OCI-LY1 (cell line): Measurements from ENCODE around the gene BLID.

Experiments used
- H2AFZ ChIP-seq: fragments of 200-600 bp; sonication (generic), shearing (Covaris generic); 2 replicates; pipeline ENCODE4 v1.6.0; 2014; ENCODE audit warnings: antibody characterized with exemption, mild to moderate bottlenecking, low read length
- H3F3A ChIP-seq: fragments of 200-600 bp; sonication (generic), shearing (Covaris generic); 2 replicates; pipeline ENCODE4 v1.6.0; 2014; ENCODE audit warnings: mild to moderate bottlenecking, antibody characterized with exemption, low read length, moderate library complexity; ENCODE audit not compliant: insufficient read depth
- H3K27ac ChIP-seq: fragments of 200-600 bp; sonication (generic); 2 replicates; pipeline ENCODE4 v1.5.1; 2014; ENCODE audit warnings: low read length, mixed run types, mild to moderate bottlenecking, low read depth; ENCODE audit not compliant: poor library complexity, severe bottlenecking
- H3K27me3 ChIP-seq: fragments of 200-600 bp; sonication (generic); 2 replicates; pipeline ENCODE4 v1.6.0; 2014; ENCODE audit warnings: antibody characterized with exemption, mild to moderate bottlenecking, low read length, moderate library complexity; ENCODE audit not compliant: insufficient read depth
- H3K36me3 ChIP-seq: fragments of 200-600 bp; sonication (generic); 2 replicates; pipeline ENCODE4 v1.6.1; 2014; ENCODE audit warnings: mild to moderate bottlenecking, antibody characterized with exemption, low read length, moderate library complexity, mixed read lengths; ENCODE audit not compliant: insufficient read depth
- H3K4me1 ChIP-seq: fragments of 200-600 bp; sonication (generic); 2 replicates; pipeline ENCODE4 v1.5.1; 2014; ENCODE audit warnings: mild to moderate bottlenecking, low read length, moderate library complexity; ENCODE audit not compliant: insufficient read depth, severe bottlenecking
- H3K4me2 ChIP-seq: fragments of 200-600 bp; sonication (generic), shearing (Covaris generic); 2 replicates; pipeline ENCODE4 v1.6.1; 2014; ENCODE audit warnings: low read length
- H3K4me3 ChIP-seq: fragments of 200-600 bp; sonication (generic); 2 replicates; pipeline ENCODE4 v1.5.1; 2014; ENCODE audit warnings: low read length, low read depth, mild to moderate bottlenecking, mixed read lengths; ENCODE audit not compliant: poor library complexity, severe bottlenecking
- H3K79me2 ChIP-seq: fragments of 200-600 bp; shearing (Covaris generic); 2 replicates; pipeline ENCODE4 v1.6.1; 2016; ENCODE audit warnings: mixed run types, low read length, mixed read lengths; ENCODE audit not compliant: insufficient read depth
- H3K9ac ChIP-seq: fragments of 200-600 bp; sonication (generic), shearing (Covaris generic); 2 replicates; pipeline ENCODE4 v1.6.1; 2014; ENCODE audit warnings: mild to moderate bottlenecking, low read length, mixed read lengths
- H3K9me2 ChIP-seq: fragments of 200-600 bp; sonication (generic), shearing (Covaris generic); 2 replicates; pipeline ENCODE4 v1.6.1; 2014; ENCODE audit warnings: low read depth, mild to moderate bottlenecking, low read length, mixed read lengths
- H3K9me3 ChIP-seq: fragments of 200-600 bp; shearing (Covaris generic); 2 replicates; pipeline ENCODE4 v1.6.1; 2014; ENCODE audit warnings: low read length, mixed read lengths
- H4K20me1 ChIP-seq: fragments of 200-600 bp; sonication (generic), shearing (Covaris generic); 2 replicates; pipeline ENCODE4 v1.6.0; 2016; ENCODE audit warnings: mild to moderate bottlenecking, low read length; ENCODE audit not compliant: insufficient read depth
- EZH2 ChIP-seq: fragments of 200-600 bp; sonication (generic), shearing (Covaris generic); IDR thresholded peaks from 2 replicates; pipeline ENCODE4 v1.8.0; 2017; ENCODE audit warnings: borderline replicate concordance, mixed run types, mild to moderate bottlenecking, antibody characterized with exemption, low read length, moderate library complexity, mixed read lengths
- TF ChIP-seq, protein P1 (sequence below): fragments of 200-600 bp; sonication (generic), shearing (Covaris generic); IDR thresholded peaks from 2 replicates; pipeline ENCODE4 v1.5.1; 2017; ENCODE audit warnings: mild to moderate bottlenecking, antibody characterized with exemption, low read length, moderate library complexity, mixed read lengths

Gene BLID

DNA sequence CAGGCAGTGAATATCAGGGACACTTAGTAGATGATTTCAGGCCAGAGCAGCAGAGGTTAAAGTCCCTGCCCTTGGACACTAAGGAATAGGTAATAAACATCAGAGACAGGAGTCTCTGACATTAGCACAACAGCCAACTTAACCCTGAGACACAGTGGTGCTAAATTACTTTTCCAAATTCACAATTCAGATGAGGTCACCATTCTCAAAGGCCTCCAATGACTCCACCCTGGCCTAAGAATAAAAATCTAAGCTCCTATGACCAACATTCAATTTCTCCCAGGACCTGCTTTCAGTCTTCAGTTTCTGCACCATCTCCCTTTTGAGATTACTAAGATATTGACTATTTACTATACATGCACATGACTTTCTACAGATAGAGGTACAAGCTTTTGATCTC, 42.0 kb downstream of the BLID start:
- Histone ChIP-seq H3K9ac (no peak overlapping the region), H3K9me3 (no peaks in the 10 kb centered on the region), H3K79me2 (no peaks in the 10 kb centered on the region), H4K20me1 (no peaks in the 10 kb centered on the region), H3K36me3 (no peaks in the 10 kb centered on the region), H3K4me3 (no peak overlapping the region), H2AFZ (no peak overlapping the region), H3F3A (no peaks in the 10 kb centered on the region), H3K4me2 (no peak overlapping the region), H3K9me2 (no peaks in the 10 kb centered on the region), H3K27me3 (no peaks in the 10 kb centered on the region), H3K27ac (no peak overlapping the region), H3K4me1 (no peaks in the 10 kb centered on the region)
- TF ChIP-seq, protein P1, sequence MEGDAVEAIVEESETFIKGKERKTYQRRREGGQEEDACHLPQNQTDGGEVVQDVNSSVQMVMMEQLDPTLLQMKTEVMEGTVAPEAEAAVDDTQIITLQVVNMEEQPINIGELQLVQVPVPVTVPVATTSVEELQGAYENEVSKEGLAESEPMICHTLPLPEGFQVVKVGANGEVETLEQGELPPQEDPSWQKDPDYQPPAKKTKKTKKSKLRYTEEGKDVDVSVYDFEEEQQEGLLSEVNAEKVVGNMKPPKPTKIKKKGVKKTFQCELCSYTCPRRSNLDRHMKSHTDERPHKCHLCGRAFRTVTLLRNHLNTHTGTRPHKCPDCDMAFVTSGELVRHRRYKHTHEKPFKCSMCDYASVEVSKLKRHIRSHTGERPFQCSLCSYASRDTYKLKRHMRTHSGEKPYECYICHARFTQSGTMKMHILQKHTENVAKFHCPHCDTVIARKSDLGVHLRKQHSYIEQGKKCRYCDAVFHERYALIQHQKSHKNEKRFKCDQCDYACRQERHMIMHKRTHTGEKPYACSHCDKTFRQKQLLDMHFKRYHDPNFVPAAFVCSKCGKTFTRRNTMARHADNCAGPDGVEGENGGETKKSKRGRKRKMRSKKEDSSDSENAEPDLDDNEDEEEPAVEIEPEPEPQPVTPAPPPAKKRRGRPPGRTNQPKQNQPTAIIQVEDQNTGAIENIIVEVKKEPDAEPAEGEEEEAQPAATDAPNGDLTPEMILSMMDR = no peak
- no peak for TF ChIP-seq EZH2

DNA sequence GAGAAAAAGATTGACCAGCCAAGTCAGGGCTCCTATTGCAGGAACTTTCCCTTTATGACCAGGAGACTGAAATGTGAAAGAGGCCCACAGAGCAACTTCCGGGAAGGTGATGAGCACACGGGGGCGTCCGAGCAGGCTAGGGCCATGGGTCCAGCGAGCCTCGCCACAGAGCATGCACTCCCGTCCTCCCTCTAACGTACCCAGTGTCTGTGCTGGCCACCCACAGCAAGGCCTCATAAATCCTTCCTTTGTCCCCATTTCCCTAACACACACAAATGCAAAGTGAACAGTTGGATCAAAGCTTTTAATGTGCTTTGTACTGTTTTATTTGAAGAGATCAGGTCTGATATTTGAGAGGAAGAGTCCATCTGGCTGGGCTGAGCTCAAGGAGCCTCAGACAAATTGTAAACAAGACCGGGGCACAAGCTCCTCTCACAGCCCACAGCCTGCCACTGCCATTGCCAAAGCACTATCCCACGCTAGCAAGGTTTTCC, 44.3 kb downstream of the BLID start:
- Histone ChIP-seq H3K36me3 (no peaks in the 10 kb centered on the region), H4K20me1 (no peaks in the 10 kb centered on the region), H3K27me3 (no peaks in the 10 kb centered on the region), H3F3A (no peaks in the 10 kb centered on the region), H3K27ac (no peak overlapping the region), H3K9me2 (no peaks in the 10 kb centered on the region), H2AFZ (no peak overlapping the region), H3K9me3 (no peaks in the 10 kb centered on the region), H3K4me2 (no peak overlapping the region), H3K4me1 (no peaks in the 10 kb centered on the region), H3K4me3 (no peak overlapping the region), H3K9ac (no peak overlapping the region), H3K79me2 (no peaks in the 10 kb centered on the region)
- TF ChIP-seq EZH2 = no peak
- TF ChIP-seq, protein P1 = no peak

DNA sequence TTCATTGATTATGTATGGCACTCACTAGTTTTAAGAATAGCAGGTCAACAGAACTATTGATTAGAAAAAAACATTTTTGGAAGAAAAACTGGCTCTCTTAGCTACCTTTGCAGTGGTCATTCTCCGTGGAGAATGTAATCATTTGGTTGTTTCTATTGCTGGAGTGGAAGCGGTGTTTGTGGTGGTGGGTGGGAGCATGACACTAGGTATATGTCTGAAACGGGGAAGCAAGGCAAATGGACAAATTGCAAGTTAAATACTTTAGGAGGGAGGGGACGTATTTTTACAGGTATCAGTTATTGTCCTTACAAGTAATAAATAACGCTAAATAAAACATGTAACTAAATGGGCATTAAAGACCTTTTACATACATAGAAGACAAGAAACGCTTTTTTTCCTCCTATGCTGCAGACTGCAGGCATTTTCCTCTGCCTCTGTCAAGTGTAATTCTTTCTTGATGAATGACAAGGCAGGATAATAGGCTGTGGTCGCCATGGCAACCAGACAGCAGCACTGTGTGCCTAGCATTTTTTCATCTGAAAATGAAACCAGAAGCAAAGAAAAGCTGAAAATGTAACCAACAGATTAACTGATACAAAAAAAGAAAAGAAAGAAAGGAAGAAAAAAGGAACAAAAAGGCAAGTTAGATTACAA, 46.2 kb downstream of the BLID start:
- Histone ChIP-seq H3K27ac (no peak overlapping the region), H3F3A (no peaks in the 10 kb centered on the region), H2AFZ (no peak overlapping the region), H3K36me3 (no peaks in the 10 kb centered on the region), H3K27me3 (no peaks in the 10 kb centered on the region), H3K9me3 (no peaks in the 10 kb centered on the region), H4K20me1 (no peaks in the 10 kb centered on the region), H3K9me2 (no peaks in the 10 kb centered on the region), H3K9ac (no peak overlapping the region), H3K4me2 (no peak overlapping the region), H3K79me2 (no peaks in the 10 kb centered on the region), H3K4me3 (no peak overlapping the region), H3K4me1 (no peaks in the 10 kb centered on the region)
- TF ChIP-seq, protein P1 = no peak
- no peak for TF ChIP-seq EZH2
